Daoy (cell line): ENCODE measurements around the gene SETD3. TPM values are rescaled to one million over a fixed set of nuclear protein-coding genes. Genes with fewer than 3 reads are reported as not detected.

Experiments
- DNase-seq: peaks from one replicate; pipeline ENCODE4 v3.0.0-alpha.2; 2015; ENCODE audit warnings: low read depth
- total RNA-seq: library from RNA; depleted of rRNA; stranded (reverse); fragments of >200 nt; shearing (Covaris generic); gene quantifications from 2 replicates; pipeline ENCODE4 v1.2.3, GENCODE V29; 2014; rRNA removed

The SETD3 gene
- 81.8 and 116 TPM in 2 replicates for total RNA-seq

DNA sequence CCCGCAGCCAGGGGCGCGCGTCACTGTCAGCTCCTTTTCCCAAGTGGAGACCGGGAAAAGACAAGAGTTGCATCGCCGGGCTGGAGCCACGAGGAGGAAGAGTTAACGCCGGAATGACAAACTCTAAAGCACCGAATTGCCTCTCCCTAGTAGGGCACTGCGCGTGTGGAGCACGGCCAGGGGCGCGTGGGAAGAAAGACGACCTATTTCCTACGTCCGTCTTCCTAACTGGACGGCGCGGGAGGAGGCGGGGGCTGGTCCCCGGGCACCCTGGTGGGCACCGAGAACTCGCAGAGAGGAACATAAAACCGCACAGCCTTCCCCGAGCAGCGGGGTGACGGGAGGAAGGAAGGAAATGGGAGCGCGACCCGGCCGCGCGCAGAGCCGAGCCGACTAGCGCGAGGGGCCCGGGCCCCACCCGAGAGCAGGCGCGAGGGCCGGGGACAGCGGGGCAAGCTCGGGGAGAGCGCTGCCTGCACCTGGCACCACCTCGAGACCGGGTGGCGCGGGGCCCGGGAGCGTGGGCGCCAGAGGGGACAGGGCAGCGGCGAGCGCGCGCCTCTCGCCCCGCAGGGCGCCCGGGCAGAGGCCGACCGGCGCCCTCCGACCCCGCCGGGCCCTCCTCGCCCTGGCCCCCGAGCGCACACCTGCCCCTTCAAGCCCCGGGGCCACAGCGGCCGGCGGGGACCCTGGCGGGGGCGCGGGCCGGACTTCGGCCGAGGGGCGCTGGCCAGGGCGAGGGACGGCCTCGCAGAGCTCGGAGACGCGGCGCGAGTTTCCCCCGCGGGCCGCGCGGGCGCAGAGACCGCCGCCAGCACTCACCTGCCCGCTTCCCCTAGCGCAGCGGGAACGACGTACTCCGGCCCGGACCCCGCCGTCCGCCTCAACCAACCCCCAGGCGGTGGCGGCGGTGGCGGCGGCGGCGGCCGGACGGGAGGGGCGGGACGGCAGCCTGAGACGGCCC, at the start of gene SETD3:
Gene SETD3, minus strand, starts transcription at position 954 of the 964 bp plus-strand sequence. CDS start 15,054 bp downstream, outside the sequence.
- peak; percentile 70 for DNase-seq

DNA sequence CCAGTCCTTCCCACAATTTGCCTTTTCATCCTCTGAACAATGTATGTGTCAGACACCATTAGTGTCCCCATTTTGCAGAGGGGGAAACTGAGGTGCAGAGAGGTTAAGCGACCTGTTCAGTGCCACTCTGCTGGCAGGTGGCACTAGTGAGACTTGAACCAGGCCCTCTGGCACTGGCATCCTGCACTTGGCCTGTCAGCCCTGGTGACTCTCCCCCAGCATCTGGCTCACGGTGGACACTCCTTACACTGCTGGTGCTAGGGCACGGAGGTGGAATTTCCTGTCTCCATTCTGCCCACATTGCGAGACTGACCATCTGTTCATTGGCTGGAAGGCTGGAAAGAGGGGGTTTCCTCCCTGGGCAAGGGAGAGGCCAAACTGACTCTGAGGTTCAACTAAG, 49.2 kb upstream of the SETD3 start:
- no peak for DNase-seq

DNA sequence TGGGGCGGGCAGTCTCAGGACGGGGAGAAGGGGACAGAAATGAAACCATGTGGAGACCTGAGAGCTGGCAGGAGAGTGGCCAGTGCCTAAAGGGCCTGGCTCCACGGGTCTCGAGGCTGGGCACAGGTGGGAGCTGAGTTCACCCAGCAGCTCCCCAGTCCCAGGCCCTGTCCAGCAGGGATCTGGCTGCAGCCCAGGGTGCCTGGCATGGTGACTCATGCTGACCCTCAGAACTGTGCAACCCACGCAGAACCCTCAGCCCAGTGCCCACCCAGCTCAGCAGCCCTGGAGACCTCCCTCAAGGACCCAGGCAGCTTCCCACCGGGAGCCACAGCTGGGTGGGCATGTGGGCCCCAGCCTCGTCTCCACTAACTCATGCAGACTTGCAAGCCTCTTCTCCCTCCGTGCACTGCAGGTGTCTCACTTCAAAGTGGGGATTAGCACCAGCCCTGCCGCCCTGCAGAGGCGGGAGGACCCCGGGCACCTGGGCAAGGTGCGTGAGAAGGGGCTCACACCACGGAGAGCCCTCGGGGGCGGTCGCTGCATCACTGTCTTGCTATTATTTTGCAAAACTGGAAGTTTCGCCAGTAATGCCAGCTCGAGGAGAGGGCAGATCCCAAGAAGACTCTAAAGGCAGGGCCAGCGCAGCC, 46.9 kb upstream of the SETD3 start:
- no peak for DNase-seq

DNA sequence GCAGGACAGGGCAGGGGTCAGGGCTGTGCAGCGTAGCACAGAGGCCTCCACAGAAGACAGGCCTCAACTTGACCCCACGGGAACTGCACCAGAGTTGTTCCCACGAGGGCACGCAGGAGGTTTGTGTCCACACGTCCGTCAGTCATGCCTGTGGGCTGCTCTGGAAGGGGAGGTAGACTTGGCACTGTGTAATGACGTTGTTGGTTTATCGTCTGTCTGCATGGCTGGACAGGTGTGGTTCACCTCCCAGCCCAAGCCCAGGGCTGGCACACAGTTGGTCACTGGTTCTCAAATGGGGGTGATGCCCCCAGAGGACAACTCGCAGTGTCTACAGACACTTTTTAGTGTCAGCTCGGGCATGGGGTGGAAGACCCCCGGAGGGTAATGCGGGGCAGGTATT, 46.4 kb upstream of the SETD3 start:
- no peak for DNase-seq

DNA sequence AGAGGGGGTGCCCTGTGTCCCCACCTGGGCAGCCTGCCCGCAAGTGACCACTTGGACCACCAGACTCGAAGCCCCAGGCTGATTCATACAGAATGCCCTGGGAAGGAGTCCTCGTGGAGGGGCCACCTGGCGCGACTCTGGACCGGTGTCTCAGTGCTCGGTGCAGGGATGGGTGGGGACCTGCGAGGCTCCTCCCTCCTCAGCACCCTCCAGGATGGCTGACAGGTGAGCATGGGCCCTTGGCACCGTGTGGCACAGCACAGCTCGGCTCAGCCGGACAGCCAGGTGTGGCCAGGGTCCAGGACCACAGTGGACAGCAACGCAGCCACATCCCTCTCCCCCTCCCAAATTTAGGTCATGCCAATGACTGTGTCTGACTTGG, 45.0 kb upstream of the SETD3 start:
- no peak for DNase-seq

DNA sequence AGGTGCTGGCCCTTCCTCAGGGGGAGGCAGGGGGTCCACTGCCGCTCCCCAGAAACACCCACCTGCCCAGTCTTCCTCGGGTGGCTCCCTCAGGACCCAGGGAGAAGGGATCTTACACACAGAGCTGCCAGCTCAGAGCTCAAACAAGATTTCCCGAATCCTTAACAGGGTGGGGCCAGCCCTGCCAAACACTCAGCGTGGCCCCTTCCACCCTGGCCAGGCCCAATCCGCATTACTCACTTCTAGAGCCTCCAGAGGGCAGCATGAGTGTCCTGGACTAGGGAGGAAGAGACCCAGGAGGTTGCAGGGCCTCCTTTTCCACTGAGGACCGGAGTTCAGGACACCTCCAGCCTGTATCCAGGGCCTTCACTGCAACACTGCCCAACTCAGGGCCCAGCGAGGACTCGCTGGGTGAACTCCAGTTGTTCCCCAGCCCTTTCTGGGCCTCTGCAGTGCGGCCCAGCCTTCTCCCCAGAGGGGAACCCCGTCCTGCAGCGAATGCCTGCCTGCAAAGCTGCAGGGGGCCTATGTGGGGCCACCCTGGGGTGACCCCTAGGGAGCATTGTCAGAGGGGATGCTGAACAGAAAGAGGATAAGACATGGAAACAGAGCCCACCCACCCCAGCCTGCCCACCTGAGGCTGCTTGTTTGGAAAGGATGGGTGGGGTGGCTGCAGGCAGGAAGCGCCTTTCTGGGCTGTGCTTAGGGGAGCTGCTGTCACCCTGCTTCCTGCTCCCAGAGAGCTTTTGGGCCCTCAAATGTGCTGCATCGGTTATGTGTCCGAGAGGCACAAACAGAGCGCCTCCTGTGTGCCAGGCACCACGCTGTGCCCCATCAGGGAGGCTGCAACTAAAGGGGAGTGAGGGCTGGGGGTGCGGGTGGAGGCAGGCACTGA, 44.4 kb upstream of the SETD3 start:
- peak; percentile 75 for DNase-seq

DNA sequence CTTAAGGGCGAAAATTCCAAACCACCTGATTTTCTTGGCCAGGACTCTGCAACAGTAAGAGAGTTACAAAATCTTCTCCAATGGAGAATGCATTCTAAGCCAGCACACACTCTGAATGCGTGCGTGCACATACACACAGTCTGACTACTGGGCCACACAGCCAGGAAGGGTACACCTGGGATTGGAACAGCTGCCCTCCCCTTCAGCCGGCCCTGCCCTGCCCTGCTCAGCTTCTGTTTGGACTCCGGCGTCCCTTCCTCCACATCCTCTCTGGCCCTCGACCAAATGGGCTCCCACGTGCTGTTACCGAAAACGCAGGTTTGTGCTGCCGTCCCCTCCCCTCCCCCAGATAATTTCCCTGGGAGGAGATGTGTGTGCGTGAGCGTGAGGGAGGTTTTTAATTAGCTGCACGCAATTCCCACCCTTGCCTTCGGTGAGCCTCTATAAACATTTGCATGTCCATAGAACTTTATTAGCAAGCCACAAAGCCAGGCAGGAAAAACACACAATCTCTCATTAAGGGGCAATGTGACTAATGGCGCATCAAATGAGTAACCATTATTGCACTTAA, 43.5 kb upstream of the SETD3 start:
- no peak for DNase-seq

DNA sequence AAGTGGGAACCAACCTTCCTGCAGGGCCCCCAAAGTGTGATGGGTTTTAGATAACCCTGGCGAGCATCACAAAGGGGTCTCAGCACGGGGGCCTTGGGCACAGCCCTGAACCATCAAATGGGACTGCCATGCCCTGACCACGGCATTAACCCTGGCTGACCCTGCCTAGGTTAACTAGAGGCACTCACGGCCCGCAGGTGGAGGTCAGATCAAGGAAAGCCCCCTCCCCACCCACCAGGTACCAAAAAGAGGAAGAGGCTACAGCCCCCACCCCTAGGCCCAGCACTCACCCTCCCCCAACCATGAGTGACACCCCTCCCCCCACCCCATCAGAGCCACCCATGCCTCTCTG, 43.0 kb upstream of the SETD3 start:
- DNase-seq: no peak

DNA sequence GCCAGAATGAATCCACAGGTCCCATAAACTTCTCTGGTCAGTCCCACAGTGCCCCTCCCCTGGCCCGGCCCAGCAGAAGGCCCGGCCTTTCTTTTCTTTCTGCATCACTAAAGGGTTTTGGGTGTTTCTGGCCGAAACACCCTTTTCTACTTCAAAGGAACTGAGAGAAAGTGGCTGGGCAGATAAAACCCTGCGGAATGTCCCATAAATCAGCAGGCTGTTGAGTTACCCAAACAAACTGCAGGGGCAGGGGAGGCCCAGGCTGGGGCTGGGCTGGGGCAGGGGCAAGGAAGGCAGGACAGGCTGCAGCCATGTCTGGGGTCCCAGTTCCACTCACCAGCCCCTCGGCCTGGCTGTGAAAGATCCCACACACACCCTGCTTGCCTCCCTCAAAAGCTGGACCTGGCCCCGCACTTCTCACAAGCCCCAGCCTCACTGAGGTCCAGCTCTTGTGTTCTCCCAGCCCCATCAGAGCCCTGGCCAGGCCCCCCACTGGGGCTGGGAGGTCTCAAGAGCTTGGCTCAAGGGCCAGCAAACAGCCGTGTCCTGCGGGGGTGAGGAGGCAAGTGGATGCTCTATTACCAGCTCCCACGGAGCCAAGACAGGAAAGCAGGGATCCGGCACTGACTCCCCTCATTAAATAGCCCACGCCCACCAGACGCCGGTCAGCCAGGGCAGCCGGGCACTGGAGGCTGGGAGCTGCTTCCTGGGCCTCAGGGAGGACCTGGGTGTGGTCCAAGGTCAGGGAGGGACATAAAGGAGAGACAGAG, 42.5 kb upstream of the SETD3 start:
- no peak for DNase-seq

DNA sequence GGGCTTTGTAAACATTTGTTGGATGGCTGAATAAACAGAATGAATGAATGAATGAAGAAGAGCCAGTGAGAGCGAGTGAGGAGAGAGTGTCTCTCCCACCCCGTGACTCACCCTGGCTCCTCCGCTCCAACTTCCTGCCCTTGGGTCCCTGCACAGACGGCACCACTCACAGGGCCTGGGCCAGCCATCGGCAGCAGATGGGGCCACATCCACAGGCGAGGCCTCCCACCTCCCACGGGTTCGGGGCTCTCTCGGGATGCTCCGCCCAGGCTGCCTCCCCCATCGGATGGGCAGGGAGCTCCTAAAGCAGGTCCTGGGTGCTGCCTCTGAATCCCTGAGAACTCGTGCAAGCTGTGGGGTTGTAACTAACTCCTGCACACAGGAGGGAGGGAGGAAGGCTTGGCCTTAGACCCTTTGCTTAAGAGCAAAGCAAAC, 41.8 kb upstream of the SETD3 start:
- DNase-seq: peak; percentile 92

DNA sequence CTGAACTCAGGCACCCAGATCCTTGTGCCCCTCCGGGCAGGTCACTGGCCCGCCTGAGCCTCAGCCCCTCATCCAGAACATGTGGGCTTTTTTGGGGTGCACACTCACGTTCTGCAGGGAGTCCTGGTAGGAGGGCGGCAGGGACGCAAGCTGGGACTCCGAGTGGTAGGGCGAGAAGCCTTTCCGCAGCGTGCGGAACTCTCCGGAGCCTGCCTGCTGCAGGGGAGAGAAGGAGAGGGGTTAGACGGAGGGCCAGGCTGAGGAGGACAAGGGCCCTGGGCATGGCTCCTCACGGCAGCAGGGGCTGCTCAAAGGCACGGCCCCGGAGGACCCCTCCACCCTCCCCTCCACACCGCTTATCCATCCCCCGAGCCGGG, 41.4 kb upstream of the SETD3 start:
- no peak for DNase-seq

DNA sequence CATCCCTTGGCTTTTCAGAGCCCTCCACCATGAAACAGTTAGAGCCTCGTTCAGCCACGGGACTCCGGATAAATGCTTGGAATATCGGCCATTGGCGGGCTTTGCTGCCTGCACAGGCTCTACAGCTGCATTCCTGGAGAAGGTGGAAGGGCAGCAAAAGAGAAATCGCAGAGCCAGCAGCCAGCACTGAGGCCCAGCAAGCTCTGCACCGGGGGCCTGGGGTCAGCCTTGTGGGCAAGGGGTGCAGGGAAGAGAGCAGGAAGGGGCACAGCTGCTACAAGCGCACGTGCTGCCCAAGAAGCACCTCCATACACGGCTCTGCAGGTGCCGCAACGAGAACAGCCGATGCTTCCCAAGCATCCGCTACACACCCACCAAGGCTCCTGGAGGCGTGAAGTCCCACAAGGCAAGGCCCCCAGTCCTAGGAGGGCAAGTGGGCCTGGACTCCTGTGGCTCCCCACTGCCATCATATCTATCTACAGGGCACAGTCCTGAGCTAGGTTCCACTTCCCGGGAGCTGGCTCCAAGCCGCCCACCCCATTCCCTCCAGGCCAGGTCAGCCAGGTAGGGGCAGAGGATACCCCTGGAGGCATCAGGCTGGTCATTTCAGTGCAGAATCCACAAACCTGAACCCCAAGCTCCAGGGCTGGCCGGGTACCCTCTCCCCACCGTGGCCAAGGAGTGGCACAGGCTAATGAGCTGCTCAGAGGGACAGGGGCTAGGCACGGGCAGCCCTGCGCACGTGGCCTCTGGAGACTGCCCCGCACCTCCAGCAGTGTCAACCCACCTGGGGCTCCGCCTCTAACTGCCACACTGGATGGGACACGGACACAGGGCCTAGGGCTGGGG, 40.7 kb upstream of the SETD3 start:
- DNase-seq: no peak

DNA sequence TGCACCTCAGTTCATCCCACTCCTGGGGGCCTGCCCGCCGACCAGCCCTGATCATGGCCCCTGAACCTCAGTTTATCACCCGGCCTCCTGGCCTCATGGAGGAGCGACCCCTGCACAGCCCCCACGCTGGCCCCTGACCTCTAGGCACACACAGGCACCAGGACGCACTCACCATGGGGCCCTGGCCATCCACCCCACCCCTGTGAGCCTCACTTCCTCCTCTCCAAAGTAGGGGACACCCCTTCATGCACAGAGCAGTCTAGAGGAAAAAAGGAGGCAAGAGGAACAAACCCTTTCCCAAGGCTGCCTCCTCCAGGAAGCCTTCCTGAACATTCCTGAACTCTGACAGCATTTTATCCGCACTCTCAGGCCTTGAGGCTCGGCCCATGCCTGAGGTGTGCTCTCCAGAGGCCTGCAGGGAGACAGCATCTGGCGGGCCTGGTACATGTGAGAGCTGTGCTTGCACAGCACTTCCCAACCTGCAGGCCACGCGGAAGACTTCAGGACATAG, 40.0 kb upstream of the SETD3 start:
- no peak for DNase-seq

DNA sequence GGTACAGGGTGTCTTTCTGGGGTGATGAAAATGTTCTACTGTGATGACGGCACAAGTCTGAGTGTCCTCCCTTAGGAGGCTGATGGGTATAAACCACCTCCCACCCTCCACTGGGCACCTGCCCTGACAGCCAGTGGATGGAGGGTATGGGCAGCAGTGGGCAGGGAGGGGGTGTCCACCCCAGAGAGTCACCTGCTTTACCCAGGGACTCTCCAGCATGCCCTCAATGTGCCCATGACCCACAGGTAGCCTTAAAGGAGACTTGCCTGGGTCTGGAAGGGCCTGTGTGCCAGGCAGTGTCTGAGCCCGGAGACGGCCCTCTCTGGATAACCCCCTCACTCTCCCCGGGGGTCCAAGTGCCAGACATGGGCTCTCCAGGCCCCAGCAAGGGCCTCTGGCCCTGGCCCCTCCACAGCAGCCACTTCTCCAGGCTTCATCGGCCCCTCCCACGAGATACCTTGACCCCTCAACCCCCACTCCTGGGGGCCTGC, 39.3 kb upstream of the SETD3 start:
- no peak for DNase-seq

DNA sequence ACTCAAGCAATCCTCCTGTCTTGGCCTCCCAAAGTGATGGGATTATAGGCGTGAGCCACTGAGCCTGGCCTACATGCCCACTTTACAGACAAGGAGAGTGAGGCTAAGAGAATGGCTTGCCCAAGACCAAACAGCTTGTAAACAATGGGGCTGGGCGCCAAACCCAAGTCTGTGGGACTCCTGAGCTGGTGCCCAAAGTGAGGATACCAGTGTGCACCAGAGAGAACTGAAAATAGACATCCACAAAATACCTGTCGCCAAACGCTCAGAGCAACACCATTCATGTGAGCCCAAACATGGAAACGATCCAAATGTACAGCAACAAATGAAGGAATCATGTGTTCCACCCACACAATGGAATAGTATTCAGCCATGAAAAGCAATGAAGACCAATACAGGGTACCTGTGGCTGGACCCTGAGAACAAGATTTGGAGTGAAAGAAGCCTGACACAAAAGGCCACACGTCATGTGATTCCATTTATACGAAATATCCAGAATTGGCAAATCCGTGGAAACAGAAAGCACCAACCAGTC, 38.8 kb upstream of the SETD3 start:
- no peak for DNase-seq

DNA sequence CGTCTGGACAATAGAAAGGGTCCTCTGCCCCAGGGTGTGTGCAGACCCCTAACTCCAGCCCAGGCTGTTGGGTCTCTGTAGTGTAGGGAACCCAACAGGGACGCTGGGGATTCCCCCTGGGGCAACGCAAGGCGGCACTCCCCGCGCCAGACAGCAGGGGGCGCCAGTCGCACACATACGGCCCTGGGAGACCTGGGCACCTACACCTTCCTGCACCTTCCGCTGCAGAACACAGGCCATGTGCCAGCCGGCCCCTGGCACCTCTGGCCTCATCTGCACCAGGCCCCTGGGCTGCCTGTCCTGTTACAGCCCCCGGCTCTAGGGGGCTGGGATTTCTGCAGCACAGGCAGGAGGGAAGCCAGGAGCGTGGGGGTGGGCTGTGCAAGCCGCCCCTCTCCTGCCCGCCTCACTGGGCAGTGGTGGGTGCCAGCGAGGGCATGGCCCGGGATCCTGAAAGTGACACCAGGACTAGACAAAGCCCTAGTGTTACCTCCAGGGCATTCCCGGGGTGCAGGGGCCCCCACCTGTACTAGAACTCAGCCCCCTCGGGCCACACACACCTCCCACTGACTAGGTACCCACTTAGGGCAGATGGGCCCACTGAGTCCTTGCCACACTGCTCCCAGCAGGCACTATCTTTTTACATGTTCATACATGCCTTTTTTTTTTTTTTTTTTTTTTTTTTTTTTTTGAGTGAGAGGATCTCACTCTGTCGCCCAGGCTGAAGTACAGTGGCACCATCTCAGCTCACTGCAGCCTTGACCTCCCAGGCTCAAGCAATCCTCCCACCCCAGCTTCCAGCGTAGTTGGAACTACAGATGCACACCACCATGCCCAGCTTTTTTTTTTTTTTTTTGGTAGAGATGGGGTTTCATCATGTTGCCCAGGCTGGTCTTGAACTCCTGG, 38.0 kb upstream of the SETD3 start:
- peak; percentile 86 for DNase-seq

DNA sequence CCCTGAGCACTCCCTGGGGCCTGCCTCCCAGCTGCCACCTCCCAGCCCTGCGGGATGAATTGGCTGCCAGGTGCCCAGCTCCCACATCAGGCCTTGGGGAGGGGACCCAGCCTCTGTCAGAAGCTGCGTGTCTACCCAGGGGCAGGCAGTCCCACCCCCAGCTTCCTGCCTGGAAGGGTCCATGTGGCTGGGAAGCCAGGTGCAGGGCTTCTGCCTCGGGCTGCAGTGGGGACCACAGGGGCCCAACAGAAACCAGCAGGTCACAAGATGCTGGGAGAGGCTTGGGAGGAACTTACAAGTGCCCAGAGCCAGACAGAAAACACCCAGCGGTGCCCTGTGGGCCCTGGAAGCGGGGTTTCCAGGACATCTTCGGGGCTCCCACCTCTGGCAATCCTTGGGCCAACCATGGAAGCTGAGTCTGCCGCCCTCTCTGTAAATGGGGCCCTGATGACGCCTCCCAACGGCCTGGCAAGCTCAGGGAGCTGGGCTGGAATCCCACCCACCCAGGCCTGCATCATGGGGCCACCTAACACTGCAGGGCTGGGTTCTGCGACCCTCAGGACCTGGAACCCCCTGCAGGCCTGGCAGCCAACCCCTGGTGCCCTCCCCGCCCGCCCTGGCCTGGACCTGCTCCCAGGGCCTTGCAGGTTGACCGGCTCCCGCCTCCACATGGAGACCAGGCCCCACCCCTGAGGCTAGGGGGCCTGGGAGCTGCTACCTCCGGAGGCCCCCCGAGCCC, 37.2 kb upstream of the SETD3 start:
- DNase-seq: no peak
